GM12891 (cell line): ENCODE data around the gene DOCK8.
A peak's percentile ranks its signal among the peaks of the same experiment; 100 is the strongest.
"Not testable (repeated sequence)": the region's sequence is repeated elsewhere in the genome, so short reads cannot be mapped to it uniquely, and the experiment has no call there.

Experiments used
- DNase-seq: peaks from one replicate; pipeline ENCODE4 v3.0.0; 2011; ENCODE audit warnings: low spot score; ENCODE audit not compliant: insufficient read length
- FAIRE-seq: peaks from 2 replicates; lab custom pipeline; 2011; peaks lifted over from hg19 to GRCh38; lab: Jason Lieb, UNC
- PAX5 ChIP-seq: IDR thresholded peaks from 2 replicates; pipeline ENCODE4 v1.6.1; 2011; ENCODE audit warnings: low read length, moderate library complexity, mild to moderate bottlenecking; ENCODE audit not compliant: insufficient read depth, severe bottlenecking
- POLR2A ChIP-seq: IDR thresholded peaks from 2 replicates; pipeline ENCODE4 v1.6.1; 2011; ENCODE audit warnings: low read depth, low read length, control low read depth
- POLR2AphosphoS5 ChIP-seq: IDR thresholded peaks from 2 replicates; pipeline ENCODE4 v1.6.1; 2011; ENCODE audit warnings: low read depth, low read length, control low read depth
- POU2F2 ChIP-seq: IDR thresholded peaks from 2 replicates; pipeline ENCODE4 v1.6.1; 2011; ENCODE audit warnings: low read depth, mild to moderate bottlenecking, control low read depth, low read length, moderate library complexity
- SPI1 ChIP-seq: IDR thresholded peaks from 2 replicates; pipeline ENCODE4 v1.6.1; 2011; ENCODE audit warnings: low read depth, low read length, control low read depth
- TAF1 ChIP-seq: IDR thresholded peaks from 2 replicates; pipeline ENCODE4 v1.6.1; 2011; ENCODE audit warnings: low read depth, low read length, control low read depth

Gene DOCK8

DNA sequence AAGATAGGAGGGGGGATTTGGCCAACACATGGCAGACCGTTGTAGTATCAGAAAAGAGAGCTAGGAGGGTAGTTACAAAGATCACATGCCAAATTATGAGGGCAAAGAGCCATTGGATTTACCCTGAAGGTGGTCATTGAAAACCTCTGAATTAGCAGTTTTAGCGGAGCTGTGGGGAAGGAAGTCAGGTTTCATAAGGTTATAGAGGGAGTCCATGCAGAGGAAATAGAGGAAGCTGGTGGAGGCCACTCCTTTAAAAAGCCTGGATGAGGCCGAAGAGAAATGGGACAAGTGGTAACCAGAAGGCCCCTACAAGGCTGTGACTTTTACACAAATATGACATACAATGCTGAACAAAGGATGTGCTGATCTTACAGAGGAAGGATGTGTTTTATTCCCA is 13.2 kb downstream of the DOCK8 start:
- TF ChIP-seq POLR2A (no peak), POU2F2 (no peak), PAX5 (no peak), POLR2AphosphoS5 (no peak), SPI1 (no peak)
- no peak for FAIRE-seq
- no peak for DNase-seq

DNA sequence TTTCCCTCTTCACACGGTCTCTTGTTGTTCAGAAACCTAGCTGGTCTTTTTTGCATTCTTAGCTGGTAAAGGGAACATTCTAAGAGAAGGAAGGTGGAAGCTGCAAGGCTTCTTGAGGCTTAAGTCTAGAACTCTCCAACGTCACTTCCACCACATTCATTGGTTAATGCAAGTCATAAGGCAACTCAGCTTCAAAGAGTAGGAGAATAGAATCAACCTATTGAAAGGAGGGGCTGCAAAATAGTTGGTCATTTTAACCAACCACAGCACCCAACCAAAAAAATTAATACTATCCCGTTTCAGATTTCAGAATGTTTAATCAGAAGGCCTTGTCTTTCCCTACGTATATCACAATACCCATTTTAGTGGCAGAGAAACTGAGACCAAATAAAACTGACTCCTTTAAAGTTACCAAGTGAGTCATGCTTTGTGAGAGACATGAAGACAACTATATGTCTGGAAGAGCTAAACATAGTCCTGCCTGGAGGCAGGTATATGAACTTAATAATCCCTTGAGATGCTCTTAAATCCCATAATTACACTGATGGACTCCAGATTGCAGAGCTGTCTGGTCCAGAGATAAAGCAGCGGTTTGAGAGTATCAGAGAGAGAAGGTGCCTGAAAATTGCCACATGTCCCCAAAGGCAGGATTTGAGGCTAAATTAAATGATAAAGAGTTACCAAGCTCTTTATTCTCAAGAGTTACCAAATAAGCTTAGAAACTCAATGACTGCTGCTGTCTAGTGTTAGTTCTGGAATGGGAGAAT is 14.4 kb downstream of the DOCK8 start:
- DNase-seq, result no peak
- FAIRE-seq, result no peak
- no peak for TF ChIP-seq POLR2A
- TF ChIP-seq POLR2AphosphoS5, result no peak
- no peak for TF ChIP-seq TAF1
- TF ChIP-seq PAX5, result no peak
- TF ChIP-seq POU2F2, result no peak
- no peak for TF ChIP-seq SPI1

DNA sequence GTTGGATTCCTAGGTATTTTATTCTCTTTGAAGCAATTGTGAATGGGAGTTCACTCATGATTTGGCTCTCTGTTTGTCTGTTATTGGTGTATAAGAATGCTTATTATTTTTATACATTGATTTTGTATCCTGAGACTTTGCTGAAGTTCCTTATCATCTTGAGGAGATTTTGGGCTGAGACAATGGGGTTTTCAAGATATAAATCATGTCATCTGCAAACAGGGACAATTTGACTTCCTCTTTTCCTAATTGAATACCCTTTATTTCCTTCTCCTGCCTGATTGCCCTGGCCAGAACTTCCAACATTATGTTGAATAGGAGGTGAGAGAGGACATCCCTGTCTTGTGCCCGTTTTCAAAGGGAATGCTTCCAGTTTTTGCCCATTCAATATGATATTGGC is 17.0 kb downstream of the DOCK8 start:
- not testable (repeated sequence) for FAIRE-seq

DNA sequence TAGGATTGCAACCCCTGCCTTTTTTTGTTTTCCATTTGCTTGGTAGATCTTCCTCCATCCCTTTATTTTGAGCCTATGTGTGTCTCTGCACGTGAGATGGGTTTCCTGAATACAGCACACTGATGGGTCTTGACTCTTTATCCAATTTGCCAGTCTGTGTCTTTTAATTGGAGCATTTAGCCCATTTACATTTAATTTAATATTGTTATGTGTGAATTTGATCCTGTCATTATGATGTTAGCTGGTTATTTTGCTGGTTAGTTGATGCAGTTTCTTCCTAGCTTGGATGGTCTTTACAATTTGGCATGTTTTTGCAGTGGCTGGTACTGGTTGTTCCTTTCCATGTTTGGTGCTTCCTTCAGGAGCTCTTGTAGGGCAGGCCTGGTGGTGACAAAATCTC is 19.0 kb downstream of the DOCK8 start:
- FAIRE-seq, DNase-seq: not testable (repeated sequence)

More for the DNA sequence above, 17.0 kb downstream of the DOCK8 start:
- DNase-seq, result not testable (repeated sequence)

DNA sequence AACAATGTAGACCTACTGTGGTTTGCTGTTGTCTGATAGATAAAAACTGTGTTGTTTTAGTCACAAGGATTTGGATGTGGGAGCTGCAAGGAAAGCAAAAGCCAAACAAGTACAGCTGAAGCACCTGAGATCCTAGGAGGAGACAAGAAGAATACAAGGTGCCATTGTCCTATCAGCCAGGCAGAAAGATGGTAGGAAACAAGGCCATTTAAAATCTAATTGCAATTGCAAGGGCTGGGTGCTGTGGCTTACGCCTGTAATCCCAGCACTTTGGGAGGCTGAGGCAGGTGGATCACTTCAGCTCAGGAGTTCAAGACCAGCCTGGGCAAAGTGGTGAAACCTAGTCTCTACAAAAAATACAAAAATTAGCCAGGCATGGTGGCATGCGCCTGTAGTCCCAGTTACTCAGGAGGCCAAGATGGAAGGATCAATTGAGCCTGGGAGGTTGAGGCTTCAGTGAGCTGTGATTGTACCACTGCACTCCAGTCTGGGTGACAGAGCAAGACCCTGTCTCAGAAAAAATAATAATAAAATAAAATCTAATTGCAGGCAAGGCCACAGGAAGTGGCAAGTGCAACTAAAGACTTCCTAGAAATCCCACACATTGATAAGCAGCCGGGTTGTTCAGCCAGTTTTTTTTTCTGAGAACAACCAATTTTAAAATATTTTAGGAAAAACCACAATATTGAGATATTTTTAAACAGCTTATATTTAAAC is 22.6 kb downstream of the DOCK8 start:
- no peak for TF ChIP-seq POU2F2
- FAIRE-seq (peak; percentile 9), DNase-seq (no peak)

DNA sequence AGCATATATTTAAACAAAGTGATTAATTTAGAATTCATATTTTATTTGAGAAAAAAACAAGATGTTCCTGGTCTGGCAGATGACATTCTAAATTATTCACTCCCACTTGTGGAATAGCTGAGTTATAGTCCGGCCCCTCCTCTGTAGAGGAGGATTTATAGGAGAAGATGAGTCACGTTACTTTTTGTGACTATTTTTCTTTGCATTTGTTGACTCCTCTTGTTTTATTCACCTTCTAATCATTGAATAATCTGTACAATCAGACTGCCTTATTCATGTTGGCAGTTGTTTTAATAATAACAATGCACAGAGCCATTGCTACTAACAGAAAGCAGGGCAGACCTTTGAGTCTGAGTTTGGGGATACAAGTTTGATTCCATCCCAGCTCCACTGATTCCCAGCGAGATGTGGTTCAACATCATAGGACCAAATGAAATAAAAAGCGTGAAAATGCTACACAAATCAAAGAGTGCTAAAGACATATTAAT is 23.2 kb downstream of the DOCK8 start:
- no peak for FAIRE-seq
- no peak for DNase-seq
- no peak for TF ChIP-seq POU2F2
- TF ChIP-seq TAF1, result no peak
- TF ChIP-seq POLR2AphosphoS5, result no peak
- no peak for TF ChIP-seq PAX5
- TF ChIP-seq SPI1, result no peak
- TF ChIP-seq POLR2A, result no peak

DNA sequence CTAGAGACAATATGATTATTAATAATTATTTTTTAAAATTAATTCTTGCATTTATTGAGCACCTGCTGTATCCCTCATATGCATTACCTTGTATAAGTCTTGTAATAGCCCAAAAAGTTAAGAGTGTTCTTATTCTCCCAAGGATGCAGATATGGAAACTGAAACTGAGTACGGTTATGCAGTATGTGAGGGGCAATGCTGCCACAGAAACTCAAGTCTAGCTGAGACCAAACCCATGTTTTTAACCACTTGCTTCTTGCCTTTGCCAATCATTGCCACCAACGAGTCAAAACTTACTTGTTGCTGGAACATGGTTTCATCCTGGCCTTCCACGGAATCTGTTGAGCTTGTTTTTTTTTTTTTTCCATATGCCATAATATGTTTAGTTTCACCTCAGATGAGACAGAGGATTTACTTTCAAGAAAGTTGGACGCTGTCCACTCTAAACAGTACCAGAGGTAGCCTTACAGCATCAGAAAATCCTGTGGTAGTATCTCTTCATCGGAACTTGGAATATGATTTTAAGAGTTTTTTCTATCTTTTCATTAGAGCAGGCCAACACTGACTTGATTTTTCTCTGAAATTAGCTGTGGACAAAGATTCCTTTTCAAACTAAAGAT is 27.9 kb downstream of the DOCK8 start:
- TF ChIP-seq POU2F2 (no peak), POLR2A (no peak), SPI1 (no peak), PAX5 (no peak), POLR2AphosphoS5 (no peak), TAF1 (no peak)
- peak; percentile 16 for FAIRE-seq

DNA sequence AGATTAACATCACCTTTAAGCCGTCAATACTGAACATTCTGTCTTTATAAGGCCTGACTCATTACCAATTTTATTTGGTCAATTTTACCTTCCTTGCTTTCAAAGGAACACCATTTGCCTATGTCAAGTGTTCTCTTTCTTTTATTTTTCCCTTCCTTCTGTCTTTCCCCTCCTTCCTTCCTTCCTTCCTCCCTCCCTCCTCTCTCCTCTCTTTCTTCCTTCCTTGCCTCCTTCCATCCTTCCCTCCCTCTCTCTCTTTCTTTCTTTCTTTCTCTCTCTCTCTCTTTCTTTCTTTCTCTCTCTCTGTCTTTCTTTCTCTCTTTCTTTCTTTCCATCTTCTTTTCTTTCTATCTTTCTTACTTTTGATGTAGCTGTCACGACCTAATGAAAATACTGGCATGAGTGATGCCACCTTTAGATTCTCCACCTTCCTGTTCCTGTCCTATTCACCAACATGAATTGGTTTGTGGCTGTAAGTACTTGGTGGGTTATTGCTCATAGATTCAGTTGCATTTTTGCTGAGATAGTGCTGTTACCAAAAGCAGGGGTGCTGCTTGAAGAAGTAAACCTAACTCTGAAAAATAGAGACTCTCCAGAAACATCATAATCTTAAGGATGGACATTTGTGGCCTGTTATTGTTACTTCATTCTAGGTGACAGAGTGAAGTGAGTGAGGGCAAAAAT is 33.8 kb downstream of the DOCK8 start:
- TF ChIP-seq POU2F2 (no peak), PAX5 (no peak), POLR2AphosphoS5 (no peak), SPI1 (no peak), POLR2A (no peak)
- FAIRE-seq, result no peak

More for the DNA sequence above, 27.9 kb downstream of the DOCK8 start:
- no peak for DNase-seq

DNA sequence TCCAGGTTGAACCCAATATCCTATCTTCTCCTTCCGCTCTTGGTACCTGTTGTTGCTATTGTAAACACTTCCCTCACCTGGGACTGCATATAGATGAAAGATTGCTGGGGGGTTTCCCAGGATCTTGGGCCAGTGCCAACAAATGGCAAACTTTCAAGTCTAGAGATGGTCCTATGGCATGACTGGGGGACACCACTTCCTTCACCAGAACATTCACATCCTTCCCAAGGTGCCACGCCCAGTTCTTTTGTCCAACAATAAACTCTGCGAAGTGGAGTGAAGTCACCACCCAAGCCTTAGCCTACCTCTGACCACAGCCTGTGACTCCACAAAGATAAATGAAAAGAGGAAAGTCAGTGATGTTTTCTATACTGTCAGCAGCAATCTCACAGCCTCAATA is 34.4 kb downstream of the DOCK8 start:
- FAIRE-seq, result no peak
- no peak for DNase-seq
- TF ChIP-seq POLR2A, result no peak
- TF ChIP-seq TAF1, result no peak
- TF ChIP-seq POLR2AphosphoS5, result no peak
- no peak for TF ChIP-seq PAX5
- no peak for TF ChIP-seq SPI1
- TF ChIP-seq POU2F2, result no peak

More for the DNA sequence above, 33.8 kb downstream of the DOCK8 start:
- no peak for DNase-seq

DNA sequence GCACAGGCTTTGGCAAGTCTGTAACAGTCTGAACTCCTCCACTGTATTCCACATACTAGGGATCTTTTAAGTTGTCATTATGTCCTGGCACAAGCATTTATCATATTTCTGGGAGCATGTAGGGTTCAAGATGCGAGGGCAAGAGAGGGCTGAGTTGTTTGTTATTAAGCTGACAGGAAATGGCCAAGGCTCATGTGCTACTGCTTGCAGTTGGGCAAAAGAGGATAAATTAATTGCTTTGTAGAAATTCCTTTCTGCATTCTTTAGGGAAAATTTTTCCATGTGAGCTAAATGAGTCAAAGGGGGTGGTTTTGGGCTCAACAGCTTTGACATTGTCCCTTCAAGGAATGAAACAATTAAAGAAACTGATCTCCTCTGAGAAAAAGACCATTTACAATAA is 35.4 kb downstream of the DOCK8 start:
- TF ChIP-seq POLR2AphosphoS5 (no peak), PAX5 (no peak), POU2F2 (no peak), SPI1 (no peak), TAF1 (no peak), POLR2A (no peak)
- DNase-seq, result no peak
- FAIRE-seq, result no peak
